Small intestine (tissue), 7 donors: ENCODE measurements around the gene CAVIN2. TPM values are rescaled to one million over a fixed set of nuclear protein-coding genes. Genes with fewer than 3 reads are reported as not detected.

Experiments
- DNase-seq, 2 donors: peaks; one replicate each; pipeline versions ENCODE4 v3.0.0 to v3.0.0-alpha.2; 2013
- FAIRE-seq: peaks from 2 replicates; lab custom pipeline; 2012; peaks lifted over from hg19 to GRCh38; lab: Jason Lieb, UNC
- H3K27ac ChIP-seq, 3 donors: one replicate each; pipeline ENCODE4 v1.5.1; 2013; ENCODE audit warnings: low read length in 2 of 3, mild to moderate bottlenecking in 2 of 3, control low read depth in 1 of 3, inconsistent platforms in 1 of 3, low read depth in 1 of 3, moderate library complexity in 1 of 3
- H3K27me3 ChIP-seq, 3 donors: one replicate each; pipeline ENCODE4 v1.6.1; 2013; ENCODE audit warnings: low read length in 3 of 3, inconsistent platforms in 1 of 3; ENCODE audit not compliant: control insufficient read depth in 3 of 3, insufficient read depth in 3 of 3
- H3K36me3 ChIP-seq, 3 donors: one replicate each; pipeline ENCODE4 v1.6.1; 2013; ENCODE audit warnings: low read length in 3 of 3, inconsistent platforms in 1 of 3, low read depth in 1 of 3, mild to moderate bottlenecking in 1 of 3, moderate library complexity in 1 of 3; ENCODE audit not compliant: control insufficient read depth in 3 of 3, insufficient read depth in 2 of 3
- H3K4me1 ChIP-seq, 3 donors: one replicate each; pipeline ENCODE4 v1.6.1; 2013; ENCODE audit warnings: low read length in 2 of 3, inconsistent platforms in 1 of 3, low read depth in 1 of 3, mild to moderate bottlenecking in 1 of 3, moderate library complexity in 1 of 3; ENCODE audit not compliant: control insufficient read depth in 3 of 3, insufficient read depth in 2 of 3
- H3K4me3 ChIP-seq, 3 donors: one replicate each; pipeline ENCODE4 v1.5.1; 2013; ENCODE audit warnings: low read length in 3 of 3, control low read depth in 1 of 3, inconsistent platforms in 1 of 3, low read depth in 1 of 3, mild to moderate bottlenecking in 1 of 3, moderate library complexity in 1 of 3
- H3K9me3 ChIP-seq, 2 donors: one replicate each; pipeline ENCODE4 v1.6.1; 2013; ENCODE audit warnings: low read depth in 1 of 2, low read length in 1 of 2; ENCODE audit not compliant: control insufficient read depth in 2 of 2, insufficient read depth in 1 of 2
- WGBS, 3 donors: extraction: QIAGEN DNeasy Blood & Tissue Kit; methylation state at CpG; one replicate each; pipeline ENCODE4 v1.1.7; 2013; 5-methylcytosine and 5-hydroxymethylcytosine counted together
- polyA plus RNA-seq, 4 donors: library from polyadenylated mRNA; stranded (reverse) in 3 of 4; unstranded in 1 of 4; fragments of 200-250 nt in 3 of 4; fragments of 120-200 nt in 1 of 4; gene quantifications; one replicate each; pipeline versions ENCODE4 v1.2.1 to v1.2.3, GENCODE V29; 2013
- donor health status: healthy with polysubstance abuse.
- donor health status: control.
- donor health status: control.
- donor health status: Bipolar disorder and iron deficiency.
- donor health status: healthy.

The CAVIN2 gene
- polyA plus RNA-seq, 4 donors = 0.89 to 29.8 (median 10.0) TPM

DNA sequence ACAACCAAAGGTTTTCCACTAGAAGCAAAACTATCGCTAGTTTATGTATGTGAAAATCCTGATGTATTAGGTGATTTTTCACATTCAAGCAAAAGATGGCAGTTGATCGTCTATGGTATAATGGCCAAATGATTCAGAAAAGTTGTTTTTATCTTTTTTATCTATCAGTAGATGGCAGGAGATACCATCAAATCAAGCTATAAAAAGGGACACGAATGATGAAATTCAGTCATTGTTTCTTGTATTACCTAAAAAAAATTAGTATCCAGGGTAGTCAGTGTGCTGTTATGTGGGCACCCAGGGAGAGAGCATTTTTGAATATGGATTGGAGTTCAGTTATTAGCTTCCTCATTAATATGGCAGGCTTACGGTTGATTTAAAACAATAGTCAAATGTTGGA lies 22.9 kb upstream of the CAVIN2 start:
- no peaks in the 10 kb centered on the region for H3K27me3 ChIP-seq
- peaks cover 2 to 13% (median 5%) of the 10 kb centered on the region in 3 donors for H3K4me1 ChIP-seq
- WGBS, 3 donors = 79 to 86% (median 81%) methylated on average over 4 of the region's 4 CpGs
- no peak overlapping the region for H3K27ac ChIP-seq
- no peaks in the 10 kb centered on the region for H3K9me3 ChIP-seq
- no peaks in the 10 kb centered on the region for H3K36me3 ChIP-seq
- DNase-seq = no peak
- no peak for FAIRE-seq
- H3K4me3 ChIP-seq = no peak overlapping the region

DNA sequence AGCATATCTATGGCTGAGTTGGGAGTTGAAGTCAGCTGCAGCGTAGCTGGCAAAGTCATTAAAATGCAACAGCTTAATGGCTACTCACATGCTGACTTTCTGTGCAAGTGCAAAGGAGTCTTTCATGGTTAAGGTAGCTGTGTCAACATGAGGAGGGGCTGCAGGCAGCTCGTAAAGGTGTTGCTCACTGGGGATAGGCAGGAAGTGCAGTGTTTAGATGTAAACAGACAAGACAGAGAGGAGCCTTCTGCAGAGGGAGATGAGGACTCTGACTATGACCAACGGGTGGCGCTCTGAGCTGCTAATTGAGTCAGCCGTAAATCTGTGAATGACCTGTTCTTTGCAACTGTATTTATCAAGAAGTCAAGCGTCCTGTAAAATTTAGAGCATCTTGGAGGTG lies 22.3 kb upstream of the CAVIN2 start:
- FAIRE-seq = no peak
- DNase-seq = peak; percentile 6 to 51

DNA sequence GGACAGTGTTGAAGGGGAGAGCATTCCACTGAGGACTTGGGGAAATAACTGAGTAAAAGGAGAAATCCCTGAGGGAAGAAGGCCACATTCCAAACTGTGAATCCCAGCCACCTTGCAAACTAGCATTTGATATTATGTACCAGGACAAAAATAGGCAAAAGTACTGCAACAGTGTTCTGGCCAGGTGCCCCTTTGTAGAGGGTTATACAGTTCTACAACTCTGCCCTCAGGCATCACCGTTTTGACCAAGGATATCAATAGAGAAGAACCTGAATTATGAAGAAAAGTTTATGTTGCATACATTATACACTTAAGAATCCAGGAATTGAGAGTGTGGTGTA lies 20.6 kb upstream of the CAVIN2 start:
- peak overlapping the region; percentile 4 to 42 (median 6) for H3K27ac ChIP-seq
- no peak for DNase-seq
- H3K4me1 ChIP-seq = peaks cover 2 to 13% (median 5%) of the 10 kb centered on the region in 3 donors
- no peaks in the 10 kb centered on the region for H3K27me3 ChIP-seq
- no peak overlapping the region for H3K4me3 ChIP-seq
- H3K9me3 ChIP-seq = no peaks in the 10 kb centered on the region
- WGBS, 3 donors = 67 to 84% (median 83%) methylated on average over 1 of the region's 1 CpG
- no peaks in the 10 kb centered on the region for H3K36me3 ChIP-seq
- no peak for FAIRE-seq

More for the DNA sequence above, 22.3 kb upstream of the CAVIN2 start:
- H3K27me3 ChIP-seq = no peaks in the 10 kb centered on the region
- H3K36me3 ChIP-seq = no peaks in the 10 kb centered on the region
- no peak overlapping the region for H3K4me3 ChIP-seq
- H3K9me3 ChIP-seq = no peaks in the 10 kb centered on the region
- no peak overlapping the region for H3K27ac ChIP-seq
- 64 to 76% (median 69%) methylated on average over 6 of the region's 6 CpGs for WGBS, 3 donors
- peaks cover 2 to 13% (median 5%) of the 10 kb centered on the region in 3 donors for H3K4me1 ChIP-seq

DNA sequence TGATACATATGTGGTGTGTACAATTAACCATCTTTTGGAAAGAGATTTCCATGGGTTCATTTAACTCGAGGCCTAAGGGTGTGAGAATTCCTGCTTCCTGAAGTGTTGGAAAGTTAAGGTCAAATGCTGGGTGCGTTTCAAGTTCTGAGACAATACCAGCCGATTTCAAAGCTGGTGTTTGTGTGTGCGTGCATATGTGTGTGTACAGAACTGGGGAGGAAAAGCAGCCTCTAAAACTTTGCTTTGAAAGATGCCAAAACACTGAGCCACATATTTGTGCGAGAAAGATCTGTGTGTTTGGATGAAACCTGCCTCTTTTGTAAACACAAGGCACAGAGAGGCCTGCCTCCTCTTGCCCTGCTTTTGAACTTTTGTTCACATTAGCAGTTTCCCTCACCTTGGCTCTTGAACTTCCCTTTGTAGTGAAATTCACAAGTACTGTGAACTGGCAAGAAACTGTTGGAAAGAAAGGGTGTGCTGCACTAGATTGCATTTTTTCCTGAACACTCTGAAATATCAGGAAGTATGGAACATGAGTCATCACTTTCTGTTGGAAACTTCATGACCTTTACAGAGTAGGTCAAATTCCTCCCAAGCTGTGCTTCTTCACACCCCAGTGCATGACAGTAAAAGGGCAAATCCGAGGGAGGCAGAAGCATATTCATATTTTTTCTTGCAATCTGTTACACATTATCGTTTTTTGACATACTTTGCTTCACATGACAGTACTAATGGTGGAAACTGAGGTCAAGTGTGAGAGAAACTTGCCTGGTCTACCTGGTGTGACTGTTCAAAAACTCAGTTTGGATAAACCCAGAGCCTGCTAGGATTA lies 20.0 kb upstream of the CAVIN2 start:
- DNase-seq = peak; percentile 81 to 85
- no peaks in the 10 kb centered on the region for H3K9me3 ChIP-seq
- peak overlapping the region; percentile 6 to 72 (median 67) for H3K27ac ChIP-seq
- WGBS, 3 donors = 30 to 47% (median 43%) methylated on average over 7 of the region's 7 CpGs
- no peak overlapping the region for H3K4me3 ChIP-seq
- H3K36me3 ChIP-seq = no peaks in the 10 kb centered on the region
- H3K27me3 ChIP-seq = no peaks in the 10 kb centered on the region
- H3K4me1 ChIP-seq = peaks cover 2 to 13% (median 5%) of the 10 kb centered on the region in 3 donors
- FAIRE-seq = no peak

DNA sequence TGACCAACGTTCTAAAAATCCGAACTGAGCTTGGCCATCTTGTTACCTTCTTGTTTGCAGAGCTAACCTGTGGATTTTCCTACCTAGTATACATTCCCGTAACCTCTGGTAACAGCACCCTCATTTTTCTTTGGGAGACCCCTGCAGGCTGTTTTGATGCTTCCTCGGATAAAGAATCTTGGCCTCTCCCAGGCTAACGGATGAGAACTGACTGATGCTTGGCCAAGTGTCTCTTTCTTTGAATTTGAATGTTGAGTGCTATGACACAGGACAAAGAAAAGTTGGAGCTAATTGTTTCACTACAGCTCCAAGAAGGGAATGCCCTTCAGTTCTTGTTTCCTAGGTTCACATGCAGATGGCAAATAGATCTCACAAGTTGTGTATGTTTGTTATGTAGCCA lies 19.3 kb upstream of the CAVIN2 start:
- no peaks in the 10 kb centered on the region for H3K36me3 ChIP-seq
- DNase-seq (no peak), FAIRE-seq (no peak)
- peaks cover 2 to 13% (median 5%) of the 10 kb centered on the region in 3 donors for H3K4me1 ChIP-seq
- no peak overlapping the region for H3K4me3 ChIP-seq
- no peaks in the 10 kb centered on the region for H3K27me3 ChIP-seq
- peak overlapping the region in 2 of 3 donors; percentile 67 to 72 for H3K27ac ChIP-seq
- 75 to 90% (median 84%) methylated on average over 5 of the region's 5 CpGs for WGBS, 3 donors
- H3K9me3 ChIP-seq = no peaks in the 10 kb centered on the region

DNA sequence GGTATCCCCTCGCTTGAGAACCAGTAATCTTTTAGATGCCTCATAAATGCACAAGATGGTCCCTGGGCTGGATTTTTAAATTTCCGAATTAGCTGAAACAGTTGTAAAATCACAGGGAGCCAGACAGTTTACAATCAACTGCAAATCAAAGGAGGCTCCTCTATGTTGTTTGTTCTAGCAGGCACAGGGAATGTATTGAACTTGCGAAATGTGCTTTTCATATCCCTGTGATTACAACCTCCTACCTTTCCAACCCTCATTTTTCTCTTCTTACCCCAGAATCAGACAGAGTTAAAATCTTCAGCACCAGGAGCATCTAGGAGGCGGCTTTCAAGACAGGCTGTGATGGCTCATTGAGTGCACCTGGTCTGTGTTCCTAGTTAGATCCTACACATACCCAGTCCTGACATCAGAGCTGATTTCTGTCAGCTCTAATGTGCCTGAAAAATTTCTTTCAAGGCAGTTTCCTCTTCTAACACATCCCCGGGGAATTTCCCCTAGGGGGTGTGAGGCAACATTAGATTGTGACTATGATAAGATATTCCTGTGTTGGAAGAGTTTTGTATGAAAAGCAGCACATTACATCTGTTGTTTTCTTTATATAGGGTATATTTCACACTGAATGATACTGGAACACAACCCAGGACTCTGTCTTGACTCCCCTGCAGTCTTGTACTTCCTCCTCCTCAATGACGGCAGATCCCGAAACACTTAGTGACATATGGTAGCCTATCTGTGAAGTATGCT lies 17.9 kb upstream of the CAVIN2 start:
- DNase-seq = no peak
- no peak for FAIRE-seq
- H3K4me1 ChIP-seq = peaks cover 2 to 13% (median 5%) of the 10 kb centered on the region in 3 donors
- no peak overlapping the region for H3K27ac ChIP-seq
- H3K27me3 ChIP-seq = no peaks in the 10 kb centered on the region
- H3K4me3 ChIP-seq = no peak overlapping the region
- H3K9me3 ChIP-seq = no peaks in the 10 kb centered on the region
- H3K36me3 ChIP-seq = no peaks in the 10 kb centered on the region
- WGBS, 3 donors = 78 to 90% (median 83%) methylated on average over 7 of the region's 7 CpGs

DNA sequence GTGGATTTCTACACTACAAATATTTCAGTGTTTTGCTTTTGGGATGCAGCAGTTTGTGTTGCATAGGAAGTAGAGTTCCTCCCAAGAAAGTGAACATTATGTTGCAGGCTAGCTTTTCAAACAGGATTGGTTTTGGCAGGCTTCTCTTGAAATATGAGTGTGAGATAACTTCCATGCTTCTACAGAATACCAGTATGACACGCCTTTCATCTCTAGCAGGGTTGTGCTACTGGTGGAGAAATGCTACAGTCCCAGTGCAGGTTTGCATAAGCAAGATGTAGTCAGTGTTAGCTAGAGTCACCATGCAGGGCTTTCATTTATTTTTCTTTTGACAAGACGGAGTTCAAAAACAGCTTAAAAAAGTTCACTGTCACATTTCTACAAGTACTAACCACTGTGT lies 17.1 kb upstream of the CAVIN2 start:
- Histone ChIP-seq H3K27ac (no peak overlapping the region), H3K36me3 (no peaks in the 10 kb centered on the region), H3K27me3 (no peaks in the 10 kb centered on the region), H3K4me1 (peaks cover 2 to 13% (median 5%) of the 10 kb centered on the region in 3 donors), H3K9me3 (peaks cover 0 to 2% of the 10 kb centered on the region in 2 donors), H3K4me3 (no peak overlapping the region)
- DNase-seq (no peak), FAIRE-seq (no peak)
- 78 to 88% (median 83%) methylated on average over 2 of the region's 2 CpGs for whole genome bisulfite sequencing, 3 donors

DNA sequence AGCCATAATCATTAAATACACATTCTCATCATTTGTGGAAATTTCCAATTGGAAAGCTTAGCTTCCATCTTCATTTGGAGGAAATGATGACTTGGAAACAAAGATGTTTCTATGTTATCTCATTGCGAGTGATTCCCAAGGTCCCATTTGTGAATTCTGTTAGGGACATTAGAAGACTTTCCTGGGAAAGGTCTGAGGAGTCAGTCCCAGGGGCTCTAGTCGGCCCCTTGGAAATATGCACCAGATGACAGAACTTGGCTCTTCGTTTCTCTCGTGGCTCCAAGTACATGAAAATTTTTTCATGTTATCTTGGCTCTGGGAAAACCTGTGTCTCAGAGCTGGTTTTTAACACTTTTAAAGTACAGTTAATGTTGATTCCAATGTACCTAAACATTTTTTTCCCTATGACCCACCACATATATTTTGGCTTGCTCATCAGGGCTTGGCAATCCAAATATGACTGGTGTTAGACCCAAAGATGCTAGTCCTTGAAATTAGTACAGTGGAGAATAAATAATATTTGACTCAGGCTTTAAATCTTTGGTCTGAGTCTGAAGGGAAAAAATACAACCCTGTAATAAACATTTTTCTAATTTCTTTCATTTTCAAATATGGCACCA lies 15.4 kb upstream of the CAVIN2 start:
- no peak for DNase-seq
- H3K4me1 ChIP-seq = peaks cover 2 to 11% (median 5%) of the 10 kb centered on the region in 3 donors
- WGBS, 3 donors = 86 to 95% (median 87%) methylated on average over 4 of the region's 4 CpGs
- H3K36me3 ChIP-seq = no peaks in the 10 kb centered on the region
- no peak for FAIRE-seq
- H3K27me3 ChIP-seq = no peaks in the 10 kb centered on the region
- peaks cover 0 to 2% of the 10 kb centered on the region in 2 donors for H3K9me3 ChIP-seq
- H3K4me3 ChIP-seq = no peak overlapping the region
- H3K27ac ChIP-seq = no peak overlapping the region
